Smooth muscle cell (in vitro differentiated cells): ENCODE measurements around the gene UTP15. TPM values are rescaled to one million over a fixed set of nuclear protein-coding genes. Genes with fewer than 3 reads are reported as not detected.

Experiments used
- DNase-seq: peaks from one replicate; lab custom pipeline; 2025; ENCODE audit not compliant: unreplicated experiment; lab: John Stamatoyannopoulos, UW
- H2AFZ ChIP-seq: fragments of 200-600 bp; sonication (generic); 2 replicates; pipeline ENCODE4 v1.6.0; 2016; ENCODE audit warnings: antibody characterized with exemption, low read depth, mild to moderate bottlenecking
- H3F3A ChIP-seq: fragments of 200-600 bp; sonication (generic); 2 replicates; pipeline ENCODE4 v1.6.0; 2017; ENCODE audit warnings: antibody characterized with exemption, low read depth
- H3K27ac ChIP-seq: fragments of 200-600 bp; sonication (generic); 2 replicates; pipeline ENCODE4 v1.5.1; 2016; ENCODE audit warnings: low read depth, mild to moderate bottlenecking
- H3K27me3 ChIP-seq: fragments of 200-600 bp; sonication (generic); 2 replicates; pipeline ENCODE4 v1.6.1; 2016; ENCODE audit warnings: low read depth, mild to moderate bottlenecking
- H3K36me3 ChIP-seq: fragments of 200-600 bp; sonication (generic); 2 replicates; pipeline ENCODE4 v1.5.1; 2016; ENCODE audit warnings: low read depth
- H3K4me1 ChIP-seq: fragments of 200-600 bp; sonication (generic); 2 replicates; pipeline ENCODE4 v1.5.1; 2016; ENCODE audit warnings: low read depth
- H3K4me2 ChIP-seq: fragments of 200-600 bp; sonication (generic); 2 replicates; pipeline ENCODE4 v1.6.0; 2016; ENCODE audit warnings: mild to moderate bottlenecking
- H3K4me3 ChIP-seq: fragments of 200-600 bp; sonication (generic); 2 replicates; pipeline ENCODE4 v1.5.1; 2016; ENCODE audit warnings: mild to moderate bottlenecking
- H3K79me2 ChIP-seq: fragments of 200-600 bp; sonication (generic); 2 replicates; pipeline ENCODE4 v1.6.0; 2016; ENCODE audit warnings: low read depth, mild to moderate bottlenecking
- H3K9ac ChIP-seq: fragments of 200-600 bp; sonication (generic); 2 replicates; pipeline ENCODE4 v1.6.0; 2016; ENCODE audit warnings: low read depth
- H3K9me3 ChIP-seq: fragments of 200-600 bp; sonication (generic); replicated peaks from 2 replicates; pipeline ENCODE4 v1.5.1; 2016; ENCODE audit warnings: low read depth
- H4K20me1 ChIP-seq: fragments of 200-600 bp; sonication (generic); 2 replicates; pipeline ENCODE4 v1.6.0; 2016; ENCODE audit warnings: low read depth
- CTCF ChIP-seq: fragments of 200-600 bp; sonication (generic); IDR thresholded peaks from 2 replicates; pipeline ENCODE4 v1.5.1; 2017; ENCODE audit warnings: borderline replicate concordance, mild to moderate bottlenecking, antibody characterized with exemption; ENCODE audit not compliant: insufficient read depth, poor library complexity, severe bottlenecking
- WGBS: methylation state at CpG from one replicate; pipeline ENCODE4 v1.1.7; 2016; ENCODE audit warnings: low lambda C conversion rate; 5-methylcytosine and 5-hydroxymethylcytosine counted together
- polyA plus RNA-seq: library from polyadenylated mRNA; unstranded; fragments of >200 nt; fragmentation: Nextera tagmentation; extraction: Ambion mirVana; gene quantifications from 2 replicates; pipeline ENCODE4 v1.2.1, GENCODE V29; 2016
- total RNA-seq: library from RNA; depleted of rRNA; stranded (reverse); fragments of >200 nt; gene quantifications from 2 replicates; pipeline ENCODE4 v1.2.3, GENCODE V29; 2014

The UTP15 gene
- total and polyA plus RNA-seq, 2 experiments from 2014 or later = 10.2 to 15.2 TPM

GRCh38 chr5:73620334-73620687 is 54.8 kb downstream of the UTP15 start:
- Histone ChIP-seq H3K4me1 (no peaks in the 10 kb centered on the region), H3K4me3 (no peak overlapping the region), H4K20me1 (no peaks in the 10 kb centered on the region), H3K36me3 (no peaks in the 10 kb centered on the region), H3K79me2 (no peaks in the 10 kb centered on the region), H3F3A (no peaks in the 10 kb centered on the region), H3K4me2 (no peak overlapping the region), H3K27ac (no peak overlapping the region), H2AFZ (no peak overlapping the region), H3K27me3 (peaks cover 70% of the 10 kb centered on the region), H3K9me3 (no peaks in the 10 kb centered on the region), H3K9ac (no peak overlapping the region)
- no peak for DNase-seq
- 81% methylated on average over 1 of the region's 1 CpG for WGBS
- no peak for TF ChIP-seq CTCF

GRCh38 chr5:73623060-73623459 is 57.5 kb downstream of the UTP15 start:
- 92% methylated on average over 2 of the region's 2 CpGs for WGBS

GRCh38 chr5:73623901-73624404 is 58.4 kb downstream of the UTP15 start:
- TF ChIP-seq CTCF = no peak
- H2AFZ ChIP-seq = no peak overlapping the region
- no peaks in the 10 kb centered on the region for H3K9me3 ChIP-seq
- 83% methylated on average over 2 of the region's 2 CpGs for WGBS
- no peak overlapping the region for H3K4me2 ChIP-seq
- H3K36me3 ChIP-seq = no peaks in the 10 kb centered on the region
- H3K79me2 ChIP-seq = no peaks in the 10 kb centered on the region
- DNase-seq = no peak
- no peaks in the 10 kb centered on the region for H4K20me1 ChIP-seq
- peaks cover 99% of the 10 kb centered on the region for H3K27me3 ChIP-seq
- H3K4me3 ChIP-seq = no peak overlapping the region
- peaks cover 5% of the 10 kb centered on the region for H3K4me1 ChIP-seq
- H3F3A ChIP-seq = no peaks in the 10 kb centered on the region
- no peak overlapping the region for H3K27ac ChIP-seq
- no peak overlapping the region for H3K9ac ChIP-seq

More at GRCh38 chr5:73623060-73623459, 57.5 kb downstream of the UTP15 start:
- DNase-seq = no peak
- H3K27me3 ChIP-seq = peaks cover 96% of the 10 kb centered on the region
- no peaks in the 10 kb centered on the region for H3K9me3 ChIP-seq
- H3K36me3 ChIP-seq = no peaks in the 10 kb centered on the region
- H3K27ac ChIP-seq = no peak overlapping the region
- H4K20me1 ChIP-seq = no peaks in the 10 kb centered on the region
- no peaks in the 10 kb centered on the region for H3K79me2 ChIP-seq
- H3K4me2 ChIP-seq = no peak overlapping the region
- no peak for TF ChIP-seq CTCF
- H2AFZ ChIP-seq = no peak overlapping the region
- H3K4me1 ChIP-seq = peaks cover 5% of the 10 kb centered on the region
- H3F3A ChIP-seq = no peaks in the 10 kb centered on the region
- H3K4me3 ChIP-seq = no peak overlapping the region
- H3K9ac ChIP-seq = no peak overlapping the region

GRCh38 chr5:73624888-73625287 is 59.3 kb downstream of the UTP15 start:
- peaks cover 5% of the 10 kb centered on the region for H3K4me1 ChIP-seq
- peaks cover 99% of the 10 kb centered on the region for H3K27me3 ChIP-seq
- no peak overlapping the region for H3K4me2 ChIP-seq
- H3F3A ChIP-seq = no peaks in the 10 kb centered on the region
- H3K27ac ChIP-seq = no peak overlapping the region
- H3K9me3 ChIP-seq = no peaks in the 10 kb centered on the region
- H3K79me2 ChIP-seq = no peaks in the 10 kb centered on the region
- 74% methylated on average over 6 of the region's 6 CpGs for WGBS
- H3K9ac ChIP-seq = no peak overlapping the region
- no peak for TF ChIP-seq CTCF
- no peak for DNase-seq
- no peak overlapping the region for H2AFZ ChIP-seq
- no peaks in the 10 kb centered on the region for H4K20me1 ChIP-seq
- H3K36me3 ChIP-seq = no peaks in the 10 kb centered on the region
- no peak overlapping the region for H3K4me3 ChIP-seq
